Measurements from ENCODE around the gene TUBA1A.
"Not testable (repeated sequence)": the region's sequence is repeated elsewhere in the genome, so short reads cannot be mapped to it uniquely, and the experiment has no call there.

The TUBA1A gene

DNA sequence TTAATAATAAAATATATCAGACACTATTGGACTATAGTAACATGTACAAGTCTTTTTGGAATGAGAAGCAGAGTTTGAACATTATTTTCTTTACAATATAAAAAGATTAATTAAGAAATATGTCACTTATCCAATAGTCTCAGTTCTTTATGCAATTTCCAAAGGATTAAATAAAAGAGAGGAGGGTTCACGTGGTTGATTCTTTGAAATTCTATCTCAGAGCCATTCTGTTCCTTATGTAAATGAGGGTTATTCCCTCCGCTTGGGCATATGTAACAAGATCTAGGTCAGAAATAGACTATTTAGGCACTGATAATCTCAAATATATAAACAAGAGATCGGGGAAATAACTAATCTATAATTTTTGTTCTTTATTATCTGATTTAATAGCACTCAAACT is 2.1 kb upstream of the TUBA1A start:
- DNase-seq (ENCODE audit: low spot score) = no peak
- TF ChIP-seq, protein P1, sequence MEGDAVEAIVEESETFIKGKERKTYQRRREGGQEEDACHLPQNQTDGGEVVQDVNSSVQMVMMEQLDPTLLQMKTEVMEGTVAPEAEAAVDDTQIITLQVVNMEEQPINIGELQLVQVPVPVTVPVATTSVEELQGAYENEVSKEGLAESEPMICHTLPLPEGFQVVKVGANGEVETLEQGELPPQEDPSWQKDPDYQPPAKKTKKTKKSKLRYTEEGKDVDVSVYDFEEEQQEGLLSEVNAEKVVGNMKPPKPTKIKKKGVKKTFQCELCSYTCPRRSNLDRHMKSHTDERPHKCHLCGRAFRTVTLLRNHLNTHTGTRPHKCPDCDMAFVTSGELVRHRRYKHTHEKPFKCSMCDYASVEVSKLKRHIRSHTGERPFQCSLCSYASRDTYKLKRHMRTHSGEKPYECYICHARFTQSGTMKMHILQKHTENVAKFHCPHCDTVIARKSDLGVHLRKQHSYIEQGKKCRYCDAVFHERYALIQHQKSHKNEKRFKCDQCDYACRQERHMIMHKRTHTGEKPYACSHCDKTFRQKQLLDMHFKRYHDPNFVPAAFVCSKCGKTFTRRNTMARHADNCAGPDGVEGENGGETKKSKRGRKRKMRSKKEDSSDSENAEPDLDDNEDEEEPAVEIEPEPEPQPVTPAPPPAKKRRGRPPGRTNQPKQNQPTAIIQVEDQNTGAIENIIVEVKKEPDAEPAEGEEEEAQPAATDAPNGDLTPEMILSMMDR (IDR thresholded peaks at IDR 0.05; ENCODE audit: borderline replicate concordance, control extremely low read depth, extremely low read depth, insufficient read depth, missing control alignments) = no peak
- in situ Hi-C loops (cut with MboI; ENCODE audit: low sequenced_read_pairs, unreplicated experiment) = no loop called here

DNA sequence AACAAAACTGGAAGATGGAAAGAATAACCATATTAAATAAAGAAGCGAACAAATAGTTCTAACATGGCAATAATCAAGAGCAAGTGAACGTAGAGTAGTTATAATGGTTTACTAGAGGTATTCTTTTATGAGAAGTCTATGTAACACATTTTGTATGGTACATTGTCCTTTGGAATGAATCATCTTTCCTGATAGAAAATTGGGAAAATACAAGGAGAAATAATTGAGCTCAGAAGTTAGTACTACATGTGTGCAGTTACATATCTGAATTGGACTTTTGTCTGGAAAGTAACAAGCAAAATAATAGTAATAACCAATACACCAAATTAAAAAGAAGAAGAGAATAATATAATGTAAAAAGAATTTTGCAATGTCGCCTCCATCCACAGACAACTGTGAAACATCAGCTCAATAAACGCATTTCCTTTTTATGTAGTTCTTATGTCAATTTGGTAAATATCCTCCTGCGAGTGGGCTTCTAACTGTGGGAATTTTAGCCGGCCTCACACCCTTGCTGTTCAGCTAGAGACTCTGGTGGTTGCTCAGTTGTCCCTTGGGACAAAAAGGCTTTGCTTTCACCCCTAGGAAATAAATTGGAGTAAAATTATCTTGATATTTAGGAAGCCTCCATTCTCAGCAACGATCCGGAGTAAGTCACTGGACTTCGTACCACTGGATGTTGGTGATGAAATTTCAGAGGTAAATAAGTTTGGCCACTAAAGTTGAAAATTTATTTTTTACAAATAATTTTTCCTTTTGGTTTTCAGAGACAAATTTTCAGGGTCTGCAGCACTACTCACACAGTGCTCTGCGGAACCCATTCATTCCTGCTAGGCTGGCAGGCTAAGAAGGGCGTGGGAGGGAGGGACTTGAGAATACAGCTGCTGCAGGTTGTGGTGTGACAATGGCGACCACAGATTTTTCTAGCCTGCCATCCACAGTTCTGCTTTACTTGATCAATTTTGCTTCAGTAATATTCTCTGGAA is 1.1 kb upstream of the TUBA1A start:
- in situ Hi-C loops (cut with MboI; ENCODE audit: low sequenced_read_pairs, unreplicated experiment) = no loop called here
- TF ChIP-seq, protein P1 (IDR thresholded peaks at IDR 0.05; ENCODE audit: borderline replicate concordance, control extremely low read depth, extremely low read depth, insufficient read depth, missing control alignments) = no peak
- DNase-seq (ENCODE audit: low spot score) = no peak

DNA sequence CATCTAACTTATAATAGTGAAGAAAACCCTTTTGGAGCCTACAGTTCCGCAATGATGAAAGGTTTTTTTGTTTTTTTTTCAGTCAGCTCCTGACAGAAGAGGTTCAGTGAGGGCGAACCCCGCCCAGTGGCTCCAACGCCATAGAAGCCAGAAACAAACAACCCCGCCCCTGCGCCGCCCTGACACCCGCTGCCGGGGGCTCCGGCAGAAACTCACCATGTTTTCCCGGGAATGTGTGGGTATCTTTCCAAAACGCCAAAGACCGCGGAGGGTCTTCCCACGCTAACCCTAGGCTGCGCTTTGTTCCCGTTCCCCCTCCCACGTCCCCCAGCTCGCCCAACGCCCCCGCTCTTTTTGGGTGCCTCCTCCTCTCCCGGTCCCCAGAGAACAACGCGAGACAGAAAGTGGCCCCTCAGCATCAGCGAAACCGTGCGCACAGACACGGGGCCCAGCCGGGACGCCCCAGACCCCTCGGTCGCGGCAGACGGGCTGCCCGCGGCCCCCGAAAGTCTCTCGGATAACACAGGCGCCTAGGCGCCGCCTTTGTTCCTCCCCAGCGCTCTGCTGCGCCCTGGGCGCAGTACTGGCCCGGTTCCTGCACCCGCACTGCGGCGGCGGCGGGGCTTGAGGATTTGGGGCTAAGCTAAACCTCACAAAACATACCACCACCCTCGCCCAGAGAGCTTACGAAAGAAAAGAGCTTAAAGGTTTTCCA is 522 bp downstream of the TUBA1A start:
- peak; percentile 79 for DNase-seq (ENCODE audit: low spot score)
- in situ Hi-C loops (cut with MboI; ENCODE audit: low sequenced_read_pairs, unreplicated experiment) = no loop called here

GRCh38 chr12:49187184-49187583 is 1.7 kb downstream of the TUBA1A start:
- no peak for DNase-seq (ENCODE audit: low spot score)
- TF ChIP-seq, protein P1 (IDR thresholded peaks at IDR 0.05; ENCODE audit: borderline replicate concordance, control extremely low read depth, extremely low read depth, insufficient read depth, missing control alignments) = no peak
- in situ Hi-C loops (cut with MboI; ENCODE audit: low sequenced_read_pairs, unreplicated experiment) = no loop called here

More for the DNA sequence above, 522 bp downstream of the TUBA1A start:
- TF ChIP-seq, protein P1 (IDR thresholded peaks at IDR 0.05; ENCODE audit: borderline replicate concordance, control extremely low read depth, extremely low read depth, insufficient read depth, missing control alignments) = no peak

- in situ Hi-C loops (cut with MboI; ENCODE audit: low sequenced_read_pairs, unreplicated experiment) = not testable (repeated sequence)
Observed at GRCh38 chr12:49186307-49186706, 2.6 kb downstream of the TUBA1A start.

GRCh38 chr12:49184697-49185096 is 4.2 kb downstream of the TUBA1A start:
- DNase-seq (ENCODE audit: low spot score); in situ Hi-C loops (cut with MboI; ENCODE audit: low sequenced_read_pairs, unreplicated experiment): not testable (repeated sequence)

More at GRCh38 chr12:49186307-49186706, 2.6 kb downstream of the TUBA1A start:
- DNase-seq (ENCODE audit: low spot score) = not testable (repeated sequence)

- DNase-seq (ENCODE audit: low spot score); in situ Hi-C loops (cut with MboI; ENCODE audit: low sequenced_read_pairs, unreplicated experiment): not testable (repeated sequence)
Observed at GRCh38 chr12:49183214-49183950, 5.5 kb downstream of the TUBA1A start.

Data from GM13976 (cell line).